OCI-LY7 (cell line): ENCODE data around the gene DICER1. TPM values are rescaled to one million over a fixed set of nuclear protein-coding genes. Genes with fewer than 3 reads are reported as not detected.

ENCODE experiments used
- BruUV-seq: library from RNA; stranded (reverse); fragments of 400-500 nt; replicated peaks from 2 replicates; lab custom pipeline; 2021; lab: Mats Ljungman, UMichigan
- CTCF ChIA-PET: fragments of 300-600 bp; sonication (Branson Sonifier 250); formaldehyde crosslinking; loops from one replicate; lab custom pipeline; 2022; ENCODE audit warnings: antibody characterized with exemption; ENCODE audit not compliant: unreplicated experiment; lab: Charles Lee
- POLR2A ChIA-PET: fragments of 300-600 bp; sonication (Branson Sonifier 250); formaldehyde crosslinking; loops from one replicate; lab custom pipeline; 2022; ENCODE audit warnings: antibody characterized with exemption; lab: Charles Lee
- DNase-seq: peaks from one replicate; pipeline ENCODE4 v3.0.0-alpha.2; 2015; ENCODE audit warnings: low spot score
- H2AFZ ChIP-seq: fragments of 200-600 bp; sonication (generic), shearing (Covaris generic); 2 replicates; pipeline ENCODE4 v1.6.1; 2014; ENCODE audit warnings: mild to moderate bottlenecking, antibody characterized with exemption, low read length, moderate library complexity
- H3K27ac ChIP-seq: fragments of 200-600 bp; sonication (generic); 2 replicates; pipeline ENCODE4 v1.5.1; 2014; ENCODE audit warnings: mixed run types, low read depth, mild to moderate bottlenecking, moderate library complexity, low read length, inconsistent platforms; ENCODE audit not compliant: poor library complexity, severe bottlenecking
- H3K36me3 ChIP-seq: fragments of 200-600 bp; sonication (generic); 2 replicates; pipeline ENCODE4 v1.6.1; 2014; ENCODE audit warnings: mild to moderate bottlenecking, antibody characterized with exemption, low read length, moderate library complexity, mixed read lengths; ENCODE audit not compliant: insufficient read depth
- H3K4me1 ChIP-seq: fragments of 200-600 bp; sonication (generic); 2 replicates; pipeline ENCODE4 v1.5.1; 2014; ENCODE audit warnings: mild to moderate bottlenecking, low read length; ENCODE audit not compliant: insufficient read depth, poor library complexity, severe bottlenecking
- H3K4me2 ChIP-seq: fragments of 200-600 bp; sonication (generic); 2 replicates; pipeline ENCODE4 v1.6.1; 2014; ENCODE audit warnings: mild to moderate bottlenecking, low read length
- H3K4me3 ChIP-seq: fragments of 200-600 bp; sonication (generic); 2 replicates; pipeline ENCODE4 v1.5.1; 2014; ENCODE audit warnings: mild to moderate bottlenecking, low read depth, low read length; ENCODE audit not compliant: poor library complexity, severe bottlenecking
- H3K79me2 ChIP-seq: fragments of 200-600 bp; sonication (generic); 2 replicates; pipeline ENCODE4 v1.6.1; 2016; ENCODE audit warnings: low read depth, mild to moderate bottlenecking, low read length, moderate library complexity, mixed read lengths; ENCODE audit not compliant: insufficient read depth
- H3K9me2 ChIP-seq: fragments of 200-600 bp; sonication (generic); 2 replicates; pipeline ENCODE4 v1.6.1; 2016; ENCODE audit warnings: mild to moderate bottlenecking, low read length, mixed read lengths; ENCODE audit not compliant: insufficient read depth
- H3K9me3 ChIP-seq: fragments of 200-600 bp; sonication (generic); 2 replicates; pipeline ENCODE4 v1.6.1; 2014; ENCODE audit warnings: mild to moderate bottlenecking, mixed run types, low read length, mixed read lengths
- H4K20me1 ChIP-seq: fragments of 200-600 bp; sonication (generic); 2 replicates; pipeline ENCODE4 v1.6.1; 2014; ENCODE audit warnings: mild to moderate bottlenecking, antibody characterized with exemption, low read length, moderate library complexity, mixed read lengths; ENCODE audit not compliant: insufficient read depth
- CTCF ChIP-seq: fragments of 200-600 bp; sonication (generic); conservative IDR thresholded peaks from 2 replicates; pipeline ENCODE4 v1.5.1; 2014; ENCODE audit warnings: mild to moderate bottlenecking, antibody characterized with exemption, low read length, moderate library complexity, mixed read lengths
- EZH2phosphoT487 ChIP-seq: fragments of 200-600 bp; sonication (generic); IDR thresholded peaks from 2 replicates; pipeline ENCODE4 v1.6.1; 2018; ENCODE audit warnings: low read depth, borderline replicate concordance, mild to moderate bottlenecking, mixed run types, antibody characterized with exemption, low read length, moderate library complexity, mixed read lengths
- intact Hi-C: fragments of 100-400 bp; cut with micrococcal nuclease; formaldehyde crosslinking; loops from one replicate; pipeline ENCODE4 v1.10.0; 2022; ENCODE audit not compliant: unreplicated experiment
- total RNA-seq, 2 experiments: library from RNA; depleted of rRNA in 1 of 2; stranded (reverse); fragments of >200 nt in 1 of 2; shearing (Covaris generic) in 1 of 2; gene quantifications; 2 replicates each; pipeline ENCODE4 v1.2.3, GENCODE V29; 2014 to 2022

DICER1 gene
- total RNA-seq, 2 experiments from 2014 or later = 60.3 to 62.2 TPM

DNA sequence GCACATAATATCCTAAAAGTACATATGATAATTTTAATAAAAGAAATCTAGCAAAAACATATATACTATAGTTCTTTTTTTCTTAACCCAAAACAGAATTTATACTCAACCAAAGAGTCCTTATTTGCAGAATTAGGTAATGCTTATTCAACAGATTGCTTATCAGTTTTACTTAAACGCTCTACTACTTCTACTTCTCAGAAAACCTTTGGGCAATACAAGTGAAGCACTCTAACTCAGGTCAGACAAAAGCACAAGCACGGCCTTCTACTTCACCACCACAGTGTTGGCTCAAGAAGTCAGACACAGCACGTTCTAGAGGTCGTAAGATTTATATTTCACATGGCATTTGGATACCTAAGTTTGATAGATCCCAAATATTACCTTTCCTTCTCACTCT lies 29.2 kb downstream of the DICER1 start:
- no peaks in the 10 kb centered on the region for H3K79me2 ChIP-seq
- no peaks in the 10 kb centered on the region for H3K9me3 ChIP-seq
- H3K9me2 ChIP-seq = no peaks in the 10 kb centered on the region
- peaks cover 93% of the 10 kb centered on the region for H3K36me3 ChIP-seq
- TF ChIP-seq CTCF (no peak), EZH2phosphoT487 (no peak)
- H2AFZ ChIP-seq = no peak overlapping the region
- BruUV-seq = no TSS peak
- DNase-seq = no peak
- no peak overlapping the region for H3K27ac ChIP-seq
- H3K4me3 ChIP-seq = no peak overlapping the region
- ChIA-PET CTCF (no interaction called here), POLR2A (no interaction called here)
- intact Hi-C loops = no loop called here
- H4K20me1 ChIP-seq = no peaks in the 10 kb centered on the region
- H3K4me2 ChIP-seq = no peak overlapping the region
- H3K4me1 ChIP-seq = no peaks in the 10 kb centered on the region

GRCh38 chr14:95127531-95127911 lies 29.8 kb downstream of the DICER1 start:
- peaks cover 93% of the 10 kb centered on the region for H3K36me3 ChIP-seq
- no peak for TF ChIP-seq CTCF
- no peak for TF ChIP-seq EZH2phosphoT487

DNA sequence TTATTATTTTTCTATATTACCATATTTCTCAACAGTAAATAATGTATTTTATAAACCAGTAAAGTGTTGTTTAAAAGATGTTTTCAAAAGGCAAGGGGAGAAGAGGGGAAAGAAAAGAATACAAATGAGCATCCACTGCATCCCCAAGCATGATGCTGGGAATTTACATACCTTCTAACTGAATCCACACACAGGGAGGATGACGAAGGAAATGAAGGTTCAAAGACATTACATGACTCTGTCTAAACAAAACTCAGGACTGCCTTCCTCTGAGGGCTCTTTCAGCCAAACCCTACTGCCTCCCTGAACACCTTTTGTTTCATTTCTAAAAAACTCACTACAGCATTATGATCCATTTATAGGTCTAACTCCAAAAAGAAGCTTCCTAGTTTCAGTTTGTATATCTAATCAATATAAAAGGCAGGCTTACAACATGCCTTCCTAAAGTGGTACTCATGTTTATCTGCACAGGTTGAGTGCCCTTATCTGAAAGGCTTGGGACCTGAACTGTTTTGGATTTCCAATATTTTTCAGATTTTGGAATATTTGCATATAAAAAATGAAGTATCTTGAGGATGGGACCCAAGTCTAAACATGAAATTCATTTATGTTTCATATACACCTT lies 30.3 kb downstream of the DICER1 start:
- no peak for DNase-seq
- no peak overlapping the region for H3K4me2 ChIP-seq
- intact Hi-C loops = no loop called here
- no peak overlapping the region for H3K27ac ChIP-seq
- ChIA-PET CTCF (no interaction called here), POLR2A (interaction anchor here (1.8 kb wide), 1 partner anchor 21 kb away, joined by 3 read pairs; no protein-coding TSS in a partner anchor)
- BruUV-seq = no TSS peak
- no peak overlapping the region for H2AFZ ChIP-seq
- no peaks in the 10 kb centered on the region for H3K4me1 ChIP-seq
- TF ChIP-seq EZH2phosphoT487 (no peak), CTCF (no peak)
- H4K20me1 ChIP-seq = no peaks in the 10 kb centered on the region
- H3K4me3 ChIP-seq = no peak overlapping the region
- peaks cover 93% of the 10 kb centered on the region for H3K36me3 ChIP-seq
- H3K79me2 ChIP-seq = no peaks in the 10 kb centered on the region
- no peaks in the 10 kb centered on the region for H3K9me3 ChIP-seq
- no peaks in the 10 kb centered on the region for H3K9me2 ChIP-seq

More at GRCh38 chr14:95127531-95127911, 29.8 kb downstream of the DICER1 start:
- DNase-seq = no peak
- Histone ChIP-seq H3K9me2 (no peaks in the 10 kb centered on the region), H3K4me3 (no peak overlapping the region), H3K79me2 (no peaks in the 10 kb centered on the region), H2AFZ (no peak overlapping the region), H3K4me1 (no peaks in the 10 kb centered on the region), H3K27ac (no peak overlapping the region), H3K4me2 (no peak overlapping the region), H3K9me3 (no peaks in the 10 kb centered on the region), H4K20me1 (no peaks in the 10 kb centered on the region)
- ChIA-PET POLR2A (interaction anchor here (1.8 kb wide), 1 partner anchor 21 kb away, joined by 3 read pairs; no protein-coding TSS in a partner anchor), CTCF (no interaction called here)
- intact Hi-C loops = no loop called here
- BruUV-seq = no TSS peak
